ENCODE results near the gene MYH6. TPM values are rescaled to one million over a fixed set of nuclear protein-coding genes. Genes with fewer than 3 reads are reported as not detected.

The MYH6 gene
- total RNA-seq, 1 experiment from 2014 or later = not detected

- Histone ChIP-seq H4K20me1 (ENCODE audit: insufficient read depth, low read depth, low read length) (no peaks in the 10 kb centered on the region), H2AFZ (ENCODE audit: low read length) (no peak overlapping the region), H3K9me2 (replicated peaks; ENCODE audit: insufficient read depth, low read length) (no peaks in the 10 kb centered on the region), H3K27me3 (ENCODE audit: low read length) (no peaks in the 10 kb centered on the region), H3K4me1 (ENCODE audit: low read length) (no peaks in the 10 kb centered on the region), H3K27ac (ENCODE audit: low read length) (no peak overlapping the region), H3K9ac (ENCODE audit: low read length) (no peak overlapping the region), H3K79me2 (ENCODE audit: low read length) (no peaks in the 10 kb centered on the region), H3K36me3 (ENCODE audit: insufficient read depth, low read length) (no peaks in the 10 kb centered on the region), H3K4me2 (ENCODE audit: low read depth, low read length, poor library complexity, severe bottlenecking) (no peak overlapping the region), H3K9me3 (ENCODE audit: low read length) (no peaks in the 10 kb centered on the region), H3K4me3 (ENCODE audit: low read length) (no peak overlapping the region)
- no peak for DNase-seq
These were observed 48.2 kb downstream of the MYH6 start for GRCh38 chr14:23359722-23360447.

DNA sequence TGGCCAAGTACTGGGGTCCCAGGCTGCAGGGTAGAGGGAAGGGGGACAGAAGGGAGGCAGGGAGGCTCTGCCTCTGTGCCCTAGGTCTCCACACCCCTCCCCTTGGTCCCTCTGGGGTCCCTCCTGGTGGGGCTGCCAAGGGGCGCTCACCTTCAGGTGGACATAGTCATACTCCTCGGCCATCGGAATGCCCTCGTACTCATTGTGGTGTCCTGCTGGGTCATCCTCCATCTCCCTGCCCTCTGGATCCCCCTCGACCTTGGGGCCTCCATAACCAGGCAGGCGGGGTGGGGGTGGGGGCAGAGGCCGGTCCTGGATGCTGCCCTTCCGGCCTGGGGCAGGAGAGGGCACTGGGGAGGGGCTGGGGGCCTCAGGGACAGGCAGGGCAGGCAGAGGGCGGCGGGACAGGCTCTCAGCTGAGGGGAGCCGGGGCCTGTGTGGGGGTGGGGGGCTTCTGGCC lies 48.9 kb downstream of the MYH6 start:
- H3K4me3 ChIP-seq (ENCODE audit: low read length) = no peak overlapping the region
- H3K9ac ChIP-seq (ENCODE audit: low read length) = no peak overlapping the region
- H3K9me3 ChIP-seq (ENCODE audit: low read length) = no peaks in the 10 kb centered on the region
- H3K9me2 ChIP-seq (replicated peaks; ENCODE audit: insufficient read depth, low read length) = no peaks in the 10 kb centered on the region
- H3K27ac ChIP-seq (ENCODE audit: low read length) = no peak overlapping the region
- no peak overlapping the region for H2AFZ ChIP-seq (ENCODE audit: low read length)
- no peaks in the 10 kb centered on the region for H3K4me1 ChIP-seq (ENCODE audit: low read length)
- DNase-seq = no peak
- no peaks in the 10 kb centered on the region for H3K79me2 ChIP-seq (ENCODE audit: low read length)
- H3K27me3 ChIP-seq (ENCODE audit: low read length) = no peaks in the 10 kb centered on the region
- no peaks in the 10 kb centered on the region for H4K20me1 ChIP-seq (ENCODE audit: insufficient read depth, low read depth, low read length)
- H3K36me3 ChIP-seq (ENCODE audit: insufficient read depth, low read length) = no peaks in the 10 kb centered on the region
- H3K4me2 ChIP-seq (ENCODE audit: low read depth, low read length, poor library complexity, severe bottlenecking) = no peak overlapping the region

DNA sequence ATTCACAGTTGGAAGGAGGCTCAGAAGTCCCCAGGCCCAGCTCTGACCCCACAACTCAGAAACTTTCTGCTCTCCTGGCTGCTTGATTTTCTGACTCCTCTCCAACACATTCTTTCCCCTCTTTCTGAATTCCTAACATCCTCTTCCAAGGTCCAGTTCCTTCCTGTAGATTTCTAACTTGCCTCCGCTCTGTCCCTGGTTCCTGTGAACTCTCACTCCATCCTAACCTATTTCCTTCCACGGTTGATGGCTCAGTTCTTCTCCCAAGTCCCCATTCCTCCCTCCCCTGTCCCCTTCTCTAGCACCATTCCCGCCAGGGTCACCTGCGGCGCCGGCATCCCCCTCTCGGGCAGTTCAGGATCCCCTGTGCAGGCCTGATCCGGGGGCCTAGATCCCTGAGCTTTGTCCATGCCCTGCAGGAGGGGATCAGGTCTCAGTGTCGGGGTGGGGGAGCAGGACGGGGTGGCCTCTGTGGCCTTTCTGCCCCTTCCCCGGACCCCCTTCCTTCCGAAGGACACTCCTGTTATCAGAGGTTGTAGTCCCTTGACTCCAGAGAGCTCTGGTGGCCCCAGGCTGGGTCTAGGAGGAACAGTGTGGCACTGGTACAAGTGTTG lies 49.4 kb downstream of the MYH6 start:
- Histone ChIP-seq H3K27me3 (ENCODE audit: low read length) (no peaks in the 10 kb centered on the region), H3K79me2 (ENCODE audit: low read length) (no peaks in the 10 kb centered on the region)
- DNase-seq = no peak

GRCh38 chr14:23358042-23358441 lies 50.0 kb downstream of the MYH6 start:
- H3K27me3 ChIP-seq (ENCODE audit: low read length) = no peaks in the 10 kb centered on the region
- H3K4me3 ChIP-seq (ENCODE audit: low read length) = no peak overlapping the region
- H3K9me3 ChIP-seq (ENCODE audit: low read length) = no peaks in the 10 kb centered on the region
- no peaks in the 10 kb centered on the region for H3K4me1 ChIP-seq (ENCODE audit: low read length)
- H3K79me2 ChIP-seq (ENCODE audit: low read length) = no peaks in the 10 kb centered on the region
- H4K20me1 ChIP-seq (ENCODE audit: insufficient read depth, low read depth, low read length) = no peaks in the 10 kb centered on the region
- no peak overlapping the region for H2AFZ ChIP-seq (ENCODE audit: low read length)
- no peak overlapping the region for H3K27ac ChIP-seq (ENCODE audit: low read length)
- no peak overlapping the region for H3K9ac ChIP-seq (ENCODE audit: low read length)
- H3K36me3 ChIP-seq (ENCODE audit: insufficient read depth, low read length) = no peaks in the 10 kb centered on the region
- H3K4me2 ChIP-seq (ENCODE audit: low read depth, low read length, poor library complexity, severe bottlenecking) = no peak overlapping the region
- H3K9me2 ChIP-seq (replicated peaks; ENCODE audit: insufficient read depth, low read length) = no peaks in the 10 kb centered on the region
- peak; percentile 44 for DNase-seq

More for the DNA sequence above, 49.4 kb downstream of the MYH6 start:
- H3K4me1 ChIP-seq (ENCODE audit: low read length) = no peaks in the 10 kb centered on the region
- H3K4me2 ChIP-seq (ENCODE audit: low read depth, low read length, poor library complexity, severe bottlenecking) = no peak overlapping the region
- H2AFZ ChIP-seq (ENCODE audit: low read length) = no peak overlapping the region
- no peak overlapping the region for H3K27ac ChIP-seq (ENCODE audit: low read length)
- no peaks in the 10 kb centered on the region for H3K9me3 ChIP-seq (ENCODE audit: low read length)
- no peak overlapping the region for H3K9ac ChIP-seq (ENCODE audit: low read length)
- no peaks in the 10 kb centered on the region for H4K20me1 ChIP-seq (ENCODE audit: insufficient read depth, low read depth, low read length)
- no peaks in the 10 kb centered on the region for H3K36me3 ChIP-seq (ENCODE audit: insufficient read depth, low read length)
- no peak overlapping the region for H3K4me3 ChIP-seq (ENCODE audit: low read length)
- H3K9me2 ChIP-seq (replicated peaks; ENCODE audit: insufficient read depth, low read length) = no peaks in the 10 kb centered on the region

DNA sequence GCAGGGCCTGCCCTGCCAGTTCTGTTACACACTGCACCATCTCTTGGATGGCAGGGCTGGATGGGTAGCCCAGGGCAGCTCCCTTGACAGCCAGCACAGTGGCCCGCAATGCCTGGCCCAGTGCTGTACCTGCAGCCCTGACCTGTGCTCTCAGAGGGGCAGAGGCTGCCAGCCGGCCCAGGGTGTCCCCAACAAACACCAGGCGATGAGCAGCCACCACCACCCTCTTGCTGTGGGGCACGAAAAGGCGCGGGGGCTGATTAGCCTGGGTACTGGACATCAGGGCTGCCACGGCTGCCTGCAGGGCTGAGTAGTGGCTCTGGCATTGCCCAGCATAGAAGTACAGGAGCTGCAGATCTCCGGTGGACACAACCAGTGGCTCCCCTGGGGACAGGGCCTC lies 50.8 kb downstream of the MYH6 start:
- H3K36me3 ChIP-seq (ENCODE audit: insufficient read depth, low read length) = no peaks in the 10 kb centered on the region
- H3K27me3 ChIP-seq (ENCODE audit: low read length) = no peaks in the 10 kb centered on the region
- no peak overlapping the region for H2AFZ ChIP-seq (ENCODE audit: low read length)
- DNase-seq = no peak
- H3K4me2 ChIP-seq (ENCODE audit: low read depth, low read length, poor library complexity, severe bottlenecking) = no peak overlapping the region
- no peaks in the 10 kb centered on the region for H4K20me1 ChIP-seq (ENCODE audit: insufficient read depth, low read depth, low read length)
- no peaks in the 10 kb centered on the region for H3K9me3 ChIP-seq (ENCODE audit: low read length)
- no peaks in the 10 kb centered on the region for H3K79me2 ChIP-seq (ENCODE audit: low read length)
- H3K4me3 ChIP-seq (ENCODE audit: low read length) = no peak overlapping the region
- H3K9me2 ChIP-seq (replicated peaks; ENCODE audit: insufficient read depth, low read length) = no peaks in the 10 kb centered on the region
- H3K9ac ChIP-seq (ENCODE audit: low read length) = no peak overlapping the region
- H3K4me1 ChIP-seq (ENCODE audit: low read length) = no peaks in the 10 kb centered on the region
- no peak overlapping the region for H3K27ac ChIP-seq (ENCODE audit: low read length)

DNA sequence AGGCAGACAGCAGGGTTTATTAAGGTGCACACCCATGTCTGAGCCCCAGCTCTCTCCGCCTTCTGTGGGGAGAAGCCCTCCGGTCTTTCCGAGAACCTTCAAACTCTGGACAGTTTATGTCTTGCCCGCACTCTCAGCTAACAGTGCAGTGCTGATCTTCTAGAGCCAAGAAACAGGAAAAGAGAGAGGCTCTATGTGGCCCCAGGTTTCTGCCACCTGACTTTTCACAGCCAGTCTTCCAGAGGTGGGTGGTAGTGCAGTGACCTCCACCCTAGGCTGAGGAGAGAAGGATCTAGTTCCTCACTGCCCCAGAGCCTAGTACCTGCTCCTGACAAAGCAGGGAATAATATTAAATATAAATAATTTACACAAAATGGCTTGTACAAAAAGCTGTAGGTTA lies 51.4 kb downstream of the MYH6 start:
- Histone ChIP-seq H3K4me3 (ENCODE audit: low read length) (no peak overlapping the region), H3K9me2 (replicated peaks; ENCODE audit: insufficient read depth, low read length) (no peaks in the 10 kb centered on the region), H3K36me3 (ENCODE audit: insufficient read depth, low read length) (no peaks in the 10 kb centered on the region), H3K4me1 (ENCODE audit: low read length) (no peaks in the 10 kb centered on the region), H3K27me3 (ENCODE audit: low read length) (no peaks in the 10 kb centered on the region), H3K9me3 (ENCODE audit: low read length) (no peaks in the 10 kb centered on the region), H3K4me2 (ENCODE audit: low read depth, low read length, poor library complexity, severe bottlenecking) (no peak overlapping the region), H3K27ac (ENCODE audit: low read length) (no peak overlapping the region), H2AFZ (ENCODE audit: low read length) (no peak overlapping the region), H3K79me2 (ENCODE audit: low read length) (no peaks in the 10 kb centered on the region), H3K9ac (ENCODE audit: low read length) (no peak overlapping the region), H4K20me1 (ENCODE audit: insufficient read depth, low read depth, low read length) (no peaks in the 10 kb centered on the region)
- DNase-seq = no peak

DNA sequence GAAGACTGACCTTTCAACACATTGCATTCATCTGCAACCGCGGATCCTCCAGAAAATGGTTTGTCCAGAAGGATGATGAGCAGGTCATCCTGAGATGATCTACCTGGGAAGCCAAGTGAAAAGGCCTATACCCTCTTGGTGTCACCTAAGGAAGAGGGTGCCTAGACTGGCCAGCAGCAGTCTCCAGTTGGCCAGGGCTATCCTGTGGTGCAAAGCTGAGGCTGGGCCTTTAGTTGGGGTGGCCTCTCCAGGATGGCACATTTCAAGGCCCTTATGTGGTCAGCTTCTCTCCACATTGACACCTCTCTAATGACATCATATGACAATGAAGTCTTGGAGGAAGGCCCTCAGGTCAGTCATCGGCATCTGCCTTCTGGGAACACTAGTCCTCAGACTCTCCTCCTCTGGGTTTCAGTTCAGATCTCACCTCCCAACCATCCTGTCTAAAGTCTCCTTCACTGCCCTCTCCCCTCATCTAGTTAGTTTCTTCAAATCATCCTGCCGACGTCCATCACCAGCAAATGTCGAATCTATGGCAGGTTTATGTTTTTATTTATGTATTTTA lies 52.1 kb downstream of the MYH6 start:
- DNase-seq = no peak
- no peaks in the 10 kb centered on the region for H3K27me3 ChIP-seq (ENCODE audit: low read length)

GRCh38 chr14:23354990-23355389 lies 53.1 kb downstream of the MYH6 start:
- no peaks in the 10 kb centered on the region for H3K9me3 ChIP-seq (ENCODE audit: low read length)
- H3K9ac ChIP-seq (ENCODE audit: low read length) = no peak overlapping the region
- H3K27me3 ChIP-seq (ENCODE audit: low read length) = no peaks in the 10 kb centered on the region
- DNase-seq = no peak
- no peak overlapping the region for H3K4me2 ChIP-seq (ENCODE audit: low read depth, low read length, poor library complexity, severe bottlenecking)
- H3K36me3 ChIP-seq (ENCODE audit: insufficient read depth, low read length) = no peaks in the 10 kb centered on the region
- H3K79me2 ChIP-seq (ENCODE audit: low read length) = no peaks in the 10 kb centered on the region
- no peaks in the 10 kb centered on the region for H3K4me1 ChIP-seq (ENCODE audit: low read length)
- no peaks in the 10 kb centered on the region for H4K20me1 ChIP-seq (ENCODE audit: insufficient read depth, low read depth, low read length)
- no peak overlapping the region for H3K27ac ChIP-seq (ENCODE audit: low read length)
- no peak overlapping the region for H3K4me3 ChIP-seq (ENCODE audit: low read length)
- H3K9me2 ChIP-seq (replicated peaks; ENCODE audit: insufficient read depth, low read length) = no peaks in the 10 kb centered on the region
- H2AFZ ChIP-seq (ENCODE audit: low read length) = no peak overlapping the region

More for the DNA sequence above, 52.1 kb downstream of the MYH6 start:
- no peaks in the 10 kb centered on the region for H3K36me3 ChIP-seq (ENCODE audit: insufficient read depth, low read length)
- no peaks in the 10 kb centered on the region for H3K4me1 ChIP-seq (ENCODE audit: low read length)
- no peaks in the 10 kb centered on the region for H4K20me1 ChIP-seq (ENCODE audit: insufficient read depth, low read depth, low read length)
- H3K9me2 ChIP-seq (replicated peaks; ENCODE audit: insufficient read depth, low read length) = no peaks in the 10 kb centered on the region
- no peak overlapping the region for H3K4me3 ChIP-seq (ENCODE audit: low read length)
- no peak overlapping the region for H3K9ac ChIP-seq (ENCODE audit: low read length)
- no peak overlapping the region for H3K4me2 ChIP-seq (ENCODE audit: low read depth, low read length, poor library complexity, severe bottlenecking)
- no peaks in the 10 kb centered on the region for H3K79me2 ChIP-seq (ENCODE audit: low read length)
- no peak overlapping the region for H3K27ac ChIP-seq (ENCODE audit: low read length)
- no peaks in the 10 kb centered on the region for H3K9me3 ChIP-seq (ENCODE audit: low read length)
- no peak overlapping the region for H2AFZ ChIP-seq (ENCODE audit: low read length)

Data from Karpas-422 (cell line).